ENCODE results near the gene DGKQ.

GRCh38 chr4:956531-957230 is 16.7 kb downstream of the DGKQ start:
- no peak for TF ChIP-seq CTCF (IDR thresholded peaks at IDR 0.05; ENCODE audit: low read length)
- no peak for TF ChIP-seq EZH2 (optimal IDR thresholded peaks at IDR 0.05; ENCODE audit: low read depth, low read length)
